Limb (tissue), 2 donors: ENCODE results near the gene P4HB.
A peak's percentile ranks its signal among the peaks of the same experiment; 100 is the strongest.

Experiments
- DNase-seq, 2 donors: peaks; one replicate each; pipeline ENCODE4 v3.0.0-alpha.2; 2016; ENCODE audit errors: extremely low spot score in 2 of 2

Gene P4HB

GRCh38 chr17:81898029-81898866, 37.9 kb upstream of the P4HB start:
- no peak for DNase-seq

- DNase-seq, result no peak
Observed at GRCh38 chr17:81895400-81895799, 35.1 kb upstream of the P4HB start.

- no peak for DNase-seq
Observed at GRCh38 chr17:81891303-81891552, 30.9 kb upstream of the P4HB start.

- DNase-seq, result no peak
Observed at GRCh38 chr17:81890447-81891302, 30.3 kb upstream of the P4HB start.

GRCh38 chr17:81889602-81890001, 29.3 kb upstream of the P4HB start:
- no peak for DNase-seq

- no peak for DNase-seq
Observed at GRCh38 chr17:81888988-81889595, 28.8 kb upstream of the P4HB start.

GRCh38 chr17:81888105-81888987, 28.0 kb upstream of the P4HB start:
- DNase-seq, result no peak

- DNase-seq, result no peak
Observed at GRCh38 chr17:81885869-81886548, 25.7 kb upstream of the P4HB start.

GRCh38 chr17:81885454-81885853, 25.1 kb upstream of the P4HB start:
- no peak for DNase-seq

- no peak for DNase-seq
Observed at GRCh38 chr17:81884968-81885367, 24.6 kb upstream of the P4HB start.

GRCh38 chr17:81884520-81884919, 24.2 kb upstream of the P4HB start:
- no peak for DNase-seq

- no peak for DNase-seq
Observed at GRCh38 chr17:81879121-81879520, 18.8 kb upstream of the P4HB start.

GRCh38 chr17:81878294-81878693, 18.0 kb upstream of the P4HB start:
- no peak for DNase-seq

GRCh38 chr17:81877569-81877968, 17.2 kb upstream of the P4HB start:
- no peak for DNase-seq

GRCh38 chr17:81871387-81872230, 11.3 kb upstream of the P4HB start:
- peak; percentile 91 to 95 for DNase-seq

- DNase-seq, result no peak
Observed at GRCh38 chr17:81870981-81871386, 10.6 kb upstream of the P4HB start, which contains the start of gene ARHGDIA. Gene ARHGDIA (minus strand): TSS chr17:81871337. CDS start chr17:81869930, 1,407 bp downstream.

GRCh38 chr17:81870131-81870980, 10.0 kb upstream of the P4HB start:
- peak in 1 of 2 donors; percentile 65 for DNase-seq

GRCh38 chr17:81869221-81870130, 9.1 kb upstream of the P4HB start:
- DNase-seq, result peak in 1 of 2 donors; percentile 81
